AML-193 (cell line): ENCODE measurements around the gene IRX2.

Source experiments
- DNase-seq, 2 experiments: peaks; one replicate each; lab custom pipeline; 2025; lab: John Stamatoyannopoulos, UW

Gene IRX2

DNA sequence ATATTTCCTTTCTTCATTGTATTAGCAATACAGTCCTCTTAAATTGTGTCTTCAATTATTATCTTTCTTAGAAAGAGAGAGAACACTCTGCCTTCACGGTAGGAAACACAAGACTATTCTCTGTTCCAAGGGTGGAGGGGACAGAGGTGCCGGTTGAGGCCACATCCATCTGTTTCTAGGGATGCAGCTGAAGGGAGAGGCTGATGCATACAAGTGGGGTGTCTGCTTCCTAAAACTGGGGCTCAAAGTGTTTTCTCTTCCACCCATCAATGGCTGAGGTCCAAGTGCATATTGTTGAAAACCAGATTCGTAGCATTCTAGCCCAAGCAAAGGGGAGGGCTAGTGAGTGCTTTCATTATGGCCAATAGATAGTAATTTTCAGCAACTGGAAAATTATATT is 9.5 kb downstream of the IRX2 start:
- DNase-seq, result no peak

GRCh38 chr5:2740876-2741555 is 10.5 kb downstream of the IRX2 start:
- DNase-seq, result no peak

GRCh38 chr5:2740051-2740875 is 11.2 kb downstream of the IRX2 start:
- no peak for DNase-seq

DNA sequence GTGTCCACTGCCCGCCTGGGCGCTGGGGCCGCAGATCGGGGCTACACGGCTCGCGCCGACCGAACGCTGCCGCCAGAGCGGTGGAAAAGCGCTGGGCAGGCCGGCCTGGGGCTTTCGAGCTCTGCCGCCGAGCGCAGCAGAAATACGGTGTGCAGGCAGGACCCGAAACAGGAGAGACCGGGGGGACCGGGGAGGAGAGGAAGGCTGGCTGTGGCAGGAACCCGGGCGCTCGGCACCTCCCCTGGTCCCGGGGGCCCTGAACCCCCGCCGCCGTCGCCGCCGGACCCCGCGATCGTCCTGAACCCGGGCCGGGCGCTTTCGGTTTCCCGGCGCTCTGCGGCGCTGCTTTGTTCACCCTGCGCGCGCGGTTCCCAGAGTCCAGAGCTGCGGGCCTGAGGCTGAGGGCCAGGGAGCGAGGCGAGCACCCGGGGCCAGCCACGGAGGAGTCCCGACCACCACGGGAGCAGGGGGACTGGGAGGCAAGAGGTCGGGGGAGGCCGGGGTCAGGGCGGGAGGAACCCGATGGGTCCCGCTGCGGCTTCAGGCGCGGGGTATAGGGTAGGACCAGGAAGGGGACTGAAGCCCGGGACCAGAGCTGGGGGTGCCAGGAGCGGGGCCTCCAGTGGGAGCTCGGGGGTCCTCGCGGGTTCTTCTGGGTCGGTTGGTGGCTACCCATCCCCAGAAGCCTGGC is 12.0 kb downstream of the IRX2 start:
- no peak for DNase-seq

GRCh38 chr5:2738700-2739359 is 12.6 kb downstream of the IRX2 start:
- no peak for DNase-seq

- DNase-seq, result no peak
Observed at GRCh38 chr5:2738156-2738699, 13.2 kb downstream of the IRX2 start.

- no peak for DNase-seq
Observed at GRCh38 chr5:2737273-2738155, 14.0 kb downstream of the IRX2 start.

DNA sequence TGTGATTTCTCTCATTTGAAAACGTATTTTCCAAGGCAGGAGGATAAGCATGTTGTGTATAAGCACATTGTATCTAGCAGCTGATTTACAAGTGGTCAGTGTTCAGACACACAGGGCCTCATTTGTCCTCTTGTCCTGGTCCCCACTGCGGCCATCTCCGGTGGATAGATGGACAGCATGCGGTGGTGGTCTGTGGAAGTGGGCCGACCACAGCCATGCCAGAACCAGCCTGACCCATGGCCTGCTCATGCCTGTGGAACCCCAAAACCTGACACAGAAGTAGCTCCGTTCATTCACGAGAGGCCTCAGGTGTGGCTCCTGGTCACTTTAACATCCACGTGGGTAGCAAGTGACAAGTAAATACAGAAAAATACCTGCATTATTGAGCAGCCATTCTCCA is 14.6 kb downstream of the IRX2 start:
- DNase-seq, result no peak

GRCh38 chr5:2735996-2736395 is 15.5 kb downstream of the IRX2 start:
- DNase-seq, result no peak

- DNase-seq, result no peak
Observed at GRCh38 chr5:2732850-2733249, 18.6 kb downstream of the IRX2 start.

- no peak for DNase-seq
Observed at GRCh38 chr5:2732004-2732403, 19.5 kb downstream of the IRX2 start.

DNA sequence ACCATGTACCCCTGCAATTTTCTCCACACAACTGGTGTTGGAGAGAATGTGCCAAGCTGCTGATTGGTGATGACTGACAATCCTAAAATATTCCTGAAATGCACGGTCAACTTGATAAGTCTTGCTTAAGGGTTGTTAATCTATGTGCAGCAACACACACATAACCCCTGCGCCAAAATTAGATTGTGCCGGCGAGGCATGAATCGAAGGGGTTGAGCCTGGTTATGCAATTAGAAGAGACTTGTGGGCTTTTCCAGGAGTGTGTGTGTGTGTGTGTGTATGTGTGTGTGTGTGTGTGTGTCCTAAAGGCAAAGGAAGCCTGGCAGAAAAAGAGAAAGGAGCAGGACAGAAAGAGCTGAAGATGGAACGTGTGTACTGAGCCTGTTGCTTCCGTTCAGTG is 22.3 kb downstream of the IRX2 start:
- DNase-seq, result no peak

DNA sequence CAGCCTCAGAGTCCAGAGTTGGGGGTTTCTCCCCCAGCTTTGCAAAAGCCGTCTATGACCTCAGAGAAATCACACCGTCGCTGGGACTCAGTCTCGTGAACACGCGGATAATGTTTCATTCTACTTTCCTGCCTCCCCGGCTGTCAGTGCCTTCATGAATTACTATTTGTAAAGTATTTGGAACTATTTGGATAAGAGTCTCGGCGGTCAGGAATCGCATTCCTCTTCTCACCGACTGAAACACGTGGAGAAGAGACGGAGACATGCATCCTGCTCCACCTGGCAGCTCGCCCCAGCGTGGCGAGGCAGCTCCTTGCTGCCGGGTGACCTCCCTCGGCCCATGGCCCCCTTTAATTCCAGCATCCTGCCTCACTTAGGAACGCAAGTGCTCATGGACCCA is 23.9 kb downstream of the IRX2 start:
- no peak for DNase-seq

DNA sequence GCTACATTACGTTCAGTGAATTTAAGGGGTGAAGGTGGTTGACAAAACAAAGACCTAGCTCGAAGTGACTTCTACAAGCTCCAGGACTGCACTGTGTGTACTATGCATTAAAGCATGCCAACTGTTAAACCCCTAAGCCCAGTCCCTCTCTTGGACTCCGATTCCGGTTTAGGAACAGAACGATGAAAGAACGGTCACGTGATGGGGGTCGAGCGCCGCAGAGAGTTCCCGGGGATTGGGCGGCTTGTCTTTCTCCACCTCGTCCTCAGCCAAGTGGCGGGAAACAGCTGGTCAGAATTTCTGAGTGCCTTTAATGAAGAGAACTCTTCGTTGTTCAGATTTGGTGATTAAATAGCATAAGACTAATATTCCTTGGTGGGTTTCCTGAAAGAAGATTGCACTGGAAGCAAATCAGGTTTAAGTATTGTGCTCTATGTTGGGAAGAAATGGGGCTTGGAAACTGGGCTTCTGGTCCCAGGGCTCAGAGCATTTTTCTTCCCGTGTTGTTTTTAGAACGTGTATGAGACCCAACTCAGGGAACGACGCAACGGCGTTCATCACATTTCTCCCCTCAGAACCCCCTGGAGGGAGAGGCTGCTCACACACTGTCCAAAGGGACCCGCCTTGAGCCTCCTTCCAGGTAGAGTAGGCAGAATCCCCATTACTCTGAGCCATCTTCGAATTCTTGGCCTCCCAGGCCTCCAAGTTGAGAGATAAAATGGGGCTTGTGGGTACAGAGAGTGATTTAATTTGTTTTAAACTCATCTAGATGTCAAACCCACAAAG is 25.3 kb downstream of the IRX2 start:
- DNase-seq, result no peak

DNA sequence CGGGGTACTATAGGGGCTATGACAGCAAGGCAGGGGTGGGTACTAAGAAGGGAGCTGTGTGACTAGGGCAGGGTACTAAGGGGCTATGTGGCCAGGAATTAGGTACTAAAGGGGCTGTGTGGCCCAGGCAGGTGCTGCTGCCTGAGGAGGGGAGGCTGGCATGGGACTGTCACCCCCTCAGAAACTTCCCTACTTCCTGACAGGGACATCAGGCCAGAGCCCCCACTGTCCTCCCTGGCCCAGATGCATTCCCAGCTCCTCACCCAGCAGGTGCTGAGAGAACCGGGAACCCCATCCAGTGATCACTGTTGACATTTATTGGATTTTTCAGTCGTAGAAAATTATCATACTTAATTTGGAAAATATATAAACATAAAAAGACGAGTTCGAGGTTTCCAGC is 26.6 kb downstream of the IRX2 start:
- no peak for DNase-seq

DNA sequence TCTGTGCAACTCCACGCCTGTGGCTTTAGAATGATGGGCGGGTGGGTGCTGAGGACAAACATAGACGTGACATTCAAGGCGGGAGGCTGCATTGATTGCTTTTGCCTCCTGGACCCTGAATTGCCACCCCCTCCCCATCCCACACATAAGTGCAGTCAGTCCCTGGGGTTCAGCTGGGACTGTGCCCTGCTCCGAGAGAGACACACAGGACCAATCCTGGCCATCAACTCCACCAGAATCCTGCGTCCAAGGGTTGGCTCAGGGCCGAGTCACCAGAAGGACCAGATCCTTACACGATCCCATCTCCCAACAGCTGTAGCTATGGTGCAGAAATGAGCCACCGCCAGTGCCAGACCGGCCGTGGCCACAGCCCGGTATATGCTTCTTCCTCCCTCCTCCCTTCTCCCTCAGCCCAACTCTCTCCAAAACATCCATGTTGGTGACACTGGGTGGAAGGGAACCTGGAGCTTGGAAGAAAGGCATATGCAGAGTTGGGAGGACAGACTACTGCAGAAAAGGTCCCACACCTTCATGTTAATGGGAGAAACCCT is 27.4 kb downstream of the IRX2 start:
- DNase-seq, result no peak

DNA sequence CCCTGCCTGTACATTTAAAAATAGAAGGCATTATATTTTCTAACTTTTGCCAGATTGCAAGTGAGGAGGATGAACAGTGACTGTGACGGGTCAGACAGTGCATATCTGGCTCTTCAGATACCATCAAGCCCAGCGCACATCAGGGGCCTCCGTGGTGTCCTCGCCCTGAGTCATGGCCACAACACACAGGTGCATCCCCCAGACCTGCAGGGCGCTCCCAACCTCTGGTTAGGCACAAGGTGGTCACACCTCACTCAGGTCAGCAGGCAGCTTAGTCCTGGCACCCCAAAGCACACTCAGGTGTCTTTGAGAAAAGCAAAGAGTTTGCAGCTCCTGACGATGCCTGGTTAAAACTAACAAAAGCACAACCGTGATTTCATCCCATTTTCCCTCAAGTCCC is 28.6 kb downstream of the IRX2 start:
- DNase-seq, result no peak

- no peak for DNase-seq
Observed at GRCh38 chr5:2721385-2722138, 29.9 kb downstream of the IRX2 start.

DNA sequence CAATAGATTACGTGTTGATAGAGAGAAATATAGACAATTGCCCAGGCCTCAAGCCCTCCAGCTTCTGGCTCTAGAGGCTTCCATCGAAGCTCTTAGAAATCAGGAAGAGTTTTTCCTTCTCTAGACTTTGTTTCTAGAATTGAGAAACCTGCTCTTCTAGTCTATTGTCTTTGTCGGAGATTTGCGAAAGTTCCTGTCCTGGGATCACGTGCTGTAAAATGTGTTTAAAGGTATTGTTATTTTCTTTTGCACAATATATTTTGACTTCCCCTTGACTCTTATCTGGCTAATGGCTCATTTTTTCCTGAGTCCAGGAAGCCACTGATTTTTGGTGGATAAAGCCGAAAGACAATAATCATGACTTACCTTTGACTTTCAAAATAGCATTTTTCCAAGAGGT is 32.1 kb downstream of the IRX2 start:
- DNase-seq, result no peak
